GM12864 (cell line): ENCODE results near the gene CDC6.

Source experiments
- DNase-seq: peaks from one replicate; pipeline ENCODE4 v3.0.0-alpha.2; 2011; ENCODE audit warnings: low read depth
- H3K4me3 ChIP-seq: 2 replicates; pipeline ENCODE4 v1.5.1; 2011; ENCODE audit warnings: mild to moderate bottlenecking, low read depth, low read length, control low read depth
- TF ChIP-seq, protein P1 (sequence below): IDR thresholded peaks from 2 replicates; pipeline ENCODE4 v1.5.1; 2011; ENCODE audit warnings: low read depth, mild to moderate bottlenecking, moderate library complexity, low read length, control low read depth, inconsistent platforms; ENCODE audit errors: missing control alignments

CDC6 gene

GRCh38 chr17:40345994-40346764 is 58.5 kb downstream of the CDC6 start:
- no peak for DNase-seq
- no peak overlapping the region for H3K4me3 ChIP-seq
- TF ChIP-seq, protein P1, sequence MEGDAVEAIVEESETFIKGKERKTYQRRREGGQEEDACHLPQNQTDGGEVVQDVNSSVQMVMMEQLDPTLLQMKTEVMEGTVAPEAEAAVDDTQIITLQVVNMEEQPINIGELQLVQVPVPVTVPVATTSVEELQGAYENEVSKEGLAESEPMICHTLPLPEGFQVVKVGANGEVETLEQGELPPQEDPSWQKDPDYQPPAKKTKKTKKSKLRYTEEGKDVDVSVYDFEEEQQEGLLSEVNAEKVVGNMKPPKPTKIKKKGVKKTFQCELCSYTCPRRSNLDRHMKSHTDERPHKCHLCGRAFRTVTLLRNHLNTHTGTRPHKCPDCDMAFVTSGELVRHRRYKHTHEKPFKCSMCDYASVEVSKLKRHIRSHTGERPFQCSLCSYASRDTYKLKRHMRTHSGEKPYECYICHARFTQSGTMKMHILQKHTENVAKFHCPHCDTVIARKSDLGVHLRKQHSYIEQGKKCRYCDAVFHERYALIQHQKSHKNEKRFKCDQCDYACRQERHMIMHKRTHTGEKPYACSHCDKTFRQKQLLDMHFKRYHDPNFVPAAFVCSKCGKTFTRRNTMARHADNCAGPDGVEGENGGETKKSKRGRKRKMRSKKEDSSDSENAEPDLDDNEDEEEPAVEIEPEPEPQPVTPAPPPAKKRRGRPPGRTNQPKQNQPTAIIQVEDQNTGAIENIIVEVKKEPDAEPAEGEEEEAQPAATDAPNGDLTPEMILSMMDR: no peak

GRCh38 chr17:40346765-40347158 is 59.1 kb downstream of the CDC6 start:
- TF ChIP-seq, protein P1: no peak
- no peak overlapping the region for H3K4me3 ChIP-seq
- DNase-seq: no peak

GRCh38 chr17:40347319-40348135 is 59.8 kb downstream of the CDC6 start:
- no peak overlapping the region for H3K4me3 ChIP-seq
- TF ChIP-seq, protein P1: no peak
- DNase-seq: no peak

DNA sequence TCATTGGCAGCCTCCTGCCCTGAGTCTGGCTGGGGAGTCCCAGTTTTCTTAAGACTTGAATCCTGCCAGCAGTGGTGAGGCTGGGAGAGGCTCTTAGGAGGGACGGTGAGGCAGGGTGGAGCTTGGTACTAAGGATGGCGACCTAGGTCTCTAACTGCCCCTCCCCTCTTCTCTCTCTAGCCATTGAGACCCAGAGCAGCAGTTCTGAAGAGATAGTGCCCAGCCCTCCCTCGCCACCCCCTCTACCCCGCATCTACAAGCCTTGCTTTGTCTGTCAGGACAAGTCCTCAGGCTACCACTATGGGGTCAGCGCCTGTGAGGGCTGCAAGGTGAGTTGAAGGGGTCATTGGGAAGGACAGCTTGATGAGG is 60.4 kb downstream of the CDC6 start:
- no peak overlapping the region for H3K4me3 ChIP-seq
- TF ChIP-seq, protein P1: no peak
- no peak for DNase-seq

GRCh38 chr17:40348562-40349476 is 61.1 kb downstream of the CDC6 start:
- H3K4me3 ChIP-seq: no peak overlapping the region
- TF ChIP-seq, protein P1: no peak
- no peak for DNase-seq

DNA sequence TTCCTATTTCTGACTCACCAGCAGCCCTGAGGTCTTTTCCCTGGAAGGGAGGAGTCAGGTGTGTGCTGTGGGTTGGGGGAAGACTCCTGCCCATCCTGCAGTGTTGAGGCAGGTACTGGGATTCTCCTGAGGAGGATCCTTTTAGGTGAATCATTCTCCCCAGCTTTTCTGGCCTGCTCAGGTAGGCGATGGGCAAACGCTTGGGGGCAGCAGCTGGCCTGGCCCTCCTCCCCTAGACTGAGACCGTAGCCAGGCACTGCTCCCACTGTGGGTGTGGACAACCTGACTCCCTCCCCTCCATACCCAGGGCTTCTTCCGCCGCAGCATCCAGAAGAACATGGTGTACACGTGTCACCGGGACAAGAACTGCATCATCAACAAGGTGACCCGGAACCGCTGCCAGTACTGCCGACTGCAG is 61.8 kb downstream of the CDC6 start:
- no peak overlapping the region for H3K4me3 ChIP-seq
- DNase-seq: no peak
- TF ChIP-seq, protein P1: no peak
